ENCODE measurements around the gene CTCFL. TPM values are rescaled to one million over a fixed set of nuclear protein-coding genes. Genes with fewer than 3 reads are reported as not detected.
A peak's percentile ranks its signal among the peaks of the same experiment; 100 is the strongest.
"Not testable (repeated sequence)": the region's sequence is repeated elsewhere in the genome, so short reads cannot be mapped to it uniquely, and the experiment has no call there.

CTCFL gene
- total RNA-seq, 1 donor from 2014 or later = 0.09 TPM

- no peak for TF ChIP-seq CTCF (conservative IDR thresholded peaks at IDR 0.05)
- no peak for DNase-seq (ENCODE audit: low read depth, low spot score)
- H3K36me3 Mint-ChIP-seq (ENCODE audit: low read depth) = no peaks in the 10 kb centered on the region
- no peak overlapping the region for H3K27ac Mint-ChIP-seq (ENCODE audit: unreplicated experiment)
- H3K27me3 Mint-ChIP-seq (ENCODE audit: low read depth) = peaks cover 5% of the 10 kb centered on the region
- no peak overlapping the region for H3K4me3 Mint-ChIP-seq
- H3K4me1 Mint-ChIP-seq = peaks cover 11% of the 10 kb centered on the region
- no peaks in the 10 kb centered on the region for H3K9me3 Mint-ChIP-seq
These were observed 11.7 kb downstream of the CTCFL start for GRCh38 chr20:57513199-57513598.

- Mint-ChIP-seq H3K9me3 (no peaks in the 10 kb centered on the region), H3K36me3 (ENCODE audit: low read depth) (no peaks in the 10 kb centered on the region), H3K4me1 (peaks cover 11% of the 10 kb centered on the region), H3K27ac (ENCODE audit: unreplicated experiment) (no peak overlapping the region), H3K27me3 (ENCODE audit: low read depth) (peaks cover 5% of the 10 kb centered on the region), H3K4me3 (no peak overlapping the region)
- TF ChIP-seq CTCF (conservative IDR thresholded peaks at IDR 0.05) = no peak
- no peak for DNase-seq (ENCODE audit: low read depth, low spot score)
These were observed 12.5 kb downstream of the CTCFL start for GRCh38 chr20:57512432-57512831.

- not testable (repeated sequence) for H3K27me3 Mint-ChIP-seq (ENCODE audit: low read depth); H3K27ac Mint-ChIP-seq (ENCODE audit: unreplicated experiment); H3K9me3 Mint-ChIP-seq; H3K36me3 Mint-ChIP-seq (ENCODE audit: low read depth); H3K4me3 Mint-ChIP-seq; DNase-seq (ENCODE audit: low read depth, low spot score)
- H3K4me1 Mint-ChIP-seq = peaks cover 11% of the 10 kb centered on the region
These were observed 13.2 kb downstream of the CTCFL start for GRCh38 chr20:57511709-57512108.

GRCh38 chr20:57509665-57510237 lies 15.2 kb downstream of the CTCFL start:
- DNase-seq (ENCODE audit: low read depth, low spot score) = no peak
- no peak overlapping the region for H3K4me3 Mint-ChIP-seq
- H3K9me3 Mint-ChIP-seq = no peaks in the 10 kb centered on the region
- peaks cover 18% of the 10 kb centered on the region for H3K4me1 Mint-ChIP-seq
- no peaks in the 10 kb centered on the region for H3K36me3 Mint-ChIP-seq (ENCODE audit: low read depth)
- peaks cover 5% of the 10 kb centered on the region for H3K27me3 Mint-ChIP-seq (ENCODE audit: low read depth)
- no peak overlapping the region for H3K27ac Mint-ChIP-seq (ENCODE audit: unreplicated experiment)
- peak; percentile 47 for TF ChIP-seq CTCF (conservative IDR thresholded peaks at IDR 0.05)

GRCh38 chr20:57508831-57509230 lies 16.1 kb downstream of the CTCFL start:
- DNase-seq (ENCODE audit: low read depth, low spot score) = no peak
- no peaks in the 10 kb centered on the region for H3K36me3 Mint-ChIP-seq (ENCODE audit: low read depth)
- H3K27me3 Mint-ChIP-seq (ENCODE audit: low read depth) = peaks cover 5% of the 10 kb centered on the region
- H3K27ac Mint-ChIP-seq (ENCODE audit: unreplicated experiment) = no peak overlapping the region
- TF ChIP-seq CTCF (conservative IDR thresholded peaks at IDR 0.05) = no peak
- H3K4me1 Mint-ChIP-seq = peaks cover 18% of the 10 kb centered on the region
- no peak overlapping the region for H3K4me3 Mint-ChIP-seq
- H3K9me3 Mint-ChIP-seq = no peaks in the 10 kb centered on the region

GRCh38 chr20:57508381-57508780 lies 16.6 kb downstream of the CTCFL start:
- H3K36me3 Mint-ChIP-seq (ENCODE audit: low read depth) = no peaks in the 10 kb centered on the region
- DNase-seq (ENCODE audit: low read depth, low spot score) = no peak
- no peaks in the 10 kb centered on the region for H3K9me3 Mint-ChIP-seq
- H3K4me3 Mint-ChIP-seq = no peak overlapping the region
- H3K27me3 Mint-ChIP-seq (ENCODE audit: low read depth) = peaks cover 5% of the 10 kb centered on the region
- TF ChIP-seq CTCF (conservative IDR thresholded peaks at IDR 0.05) = no peak
- no peak overlapping the region for H3K27ac Mint-ChIP-seq (ENCODE audit: unreplicated experiment)
- peaks cover 18% of the 10 kb centered on the region for H3K4me1 Mint-ChIP-seq
